GM18507 (cell line): ENCODE data around the gene ST6GALNAC3.
A peak's percentile ranks its signal among the peaks of the same experiment; 100 is the strongest.

ENCODE experiments used
- DNase-seq: peaks from one replicate; pipeline ENCODE4 v3.0.0; 2011; ENCODE audit warnings: low read depth; ENCODE audit not compliant: insufficient read length; ENCODE audit errors: extremely low spot score
- FAIRE-seq: peaks from 2 replicates; lab custom pipeline; 2011; peaks lifted over from hg19 to GRCh38; lab: Jason Lieb, UNC

The ST6GALNAC3 gene

DNA sequence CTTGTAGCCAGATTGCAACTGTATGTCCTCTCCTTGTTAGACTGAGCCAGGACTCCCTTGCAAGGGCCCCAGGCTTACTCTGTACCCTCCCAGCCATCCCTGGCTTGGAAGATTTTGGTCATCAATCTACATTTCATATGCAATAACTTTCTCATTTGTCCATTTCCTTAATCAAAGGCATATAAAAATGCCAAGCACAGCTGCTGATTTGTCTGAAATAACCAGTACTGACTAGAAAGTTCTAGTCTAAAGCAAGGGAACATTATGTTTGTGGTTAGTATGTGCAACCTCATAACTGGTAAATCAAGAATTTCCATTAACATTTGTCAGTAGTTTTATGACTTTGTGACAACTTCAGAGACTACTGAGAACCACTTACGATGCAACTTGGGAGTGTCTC, 370.2 kb downstream of the ST6GALNAC3 start:
- FAIRE-seq, result no peak
- DNase-seq, result no peak

GRCh38 chr1:76450229-76450628, 375.7 kb downstream of the ST6GALNAC3 start:
- FAIRE-seq (no peak), DNase-seq (no peak)

GRCh38 chr1:76463278-76463677, 388.7 kb downstream of the ST6GALNAC3 start:
- FAIRE-seq (no peak), DNase-seq (no peak)

DNA sequence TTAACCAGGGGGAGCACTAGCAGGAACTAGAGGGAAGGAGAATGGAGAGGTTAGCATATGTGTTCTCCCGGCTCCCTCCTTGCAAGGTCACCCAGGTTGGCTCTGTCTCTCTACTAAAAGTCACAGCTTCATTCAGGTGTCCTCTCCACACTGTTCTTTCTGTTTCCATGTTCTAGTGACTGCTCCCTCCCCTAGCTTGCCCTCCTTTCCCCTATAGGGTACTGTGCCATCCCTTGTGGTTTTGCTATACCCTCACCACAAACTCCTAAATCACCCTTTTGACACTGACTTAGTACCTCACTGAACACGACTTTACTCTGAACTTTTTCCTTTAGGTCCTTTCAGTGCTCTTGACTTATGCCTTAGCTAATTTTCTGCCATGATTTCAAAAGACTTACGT, 389.3 kb downstream of the ST6GALNAC3 start:
- FAIRE-seq, result no peak

DNA sequence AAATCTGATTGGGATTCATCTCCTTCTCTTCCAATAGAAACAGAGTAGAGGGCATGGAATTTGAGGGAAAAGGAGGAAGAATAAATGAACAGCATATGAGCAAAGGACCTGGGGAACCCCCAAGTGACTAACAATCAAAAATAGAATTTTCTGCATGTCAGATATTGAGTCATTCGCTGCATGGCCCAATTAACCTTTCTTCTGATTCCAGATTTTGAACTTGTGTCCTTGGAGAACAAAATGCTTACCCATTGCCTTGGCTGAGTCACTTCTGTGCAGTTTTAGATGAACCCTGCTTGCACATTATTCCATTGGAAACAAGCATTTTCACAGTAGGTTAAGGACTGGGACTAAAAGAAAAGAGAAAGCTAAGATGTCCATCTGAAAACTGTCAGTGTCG, 390.5 kb downstream of the ST6GALNAC3 start:
- FAIRE-seq, result no peak
- DNase-seq, result no peak

More for the DNA sequence above, 389.3 kb downstream of the ST6GALNAC3 start:
- DNase-seq, result no peak

DNA sequence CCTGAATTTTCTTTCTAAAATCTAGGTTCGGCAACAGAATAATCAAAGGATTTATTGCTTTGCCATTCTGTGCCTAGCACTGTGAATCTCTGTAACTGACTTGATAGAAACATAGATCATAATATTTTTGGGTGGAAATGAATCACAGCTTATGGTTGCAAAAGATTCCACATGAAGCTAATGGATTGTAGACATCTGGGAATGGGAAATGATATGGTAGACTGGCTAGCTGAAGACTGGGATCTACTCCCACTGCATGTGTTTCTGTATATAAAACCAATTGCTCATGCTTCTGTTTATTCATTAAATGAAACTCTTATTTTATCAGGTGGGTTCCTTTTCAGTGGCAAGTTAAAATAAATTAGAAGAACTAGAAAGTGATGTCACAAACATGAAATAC, 395.6 kb downstream of the ST6GALNAC3 start:
- no peak for FAIRE-seq

DNA sequence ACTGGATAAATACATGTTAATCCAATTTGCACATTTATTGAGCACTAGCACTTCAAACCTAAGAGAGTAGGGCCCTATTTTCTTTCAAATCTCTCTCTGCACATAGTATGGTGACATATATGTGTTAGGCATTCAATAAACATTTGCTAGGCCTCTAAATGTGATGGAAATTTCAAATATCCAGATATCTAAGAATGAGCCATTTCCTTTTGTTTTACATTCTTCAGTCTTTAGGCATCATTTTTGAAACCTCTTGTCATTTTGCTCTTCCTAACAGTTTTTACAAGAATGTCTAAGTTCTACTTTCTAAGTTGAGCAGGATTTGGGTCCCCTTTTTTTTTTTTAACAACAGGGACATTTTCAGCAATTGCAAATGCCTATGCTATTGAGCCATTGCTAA, 397.0 kb downstream of the ST6GALNAC3 start:
- FAIRE-seq (no peak), DNase-seq (no peak)

More for the DNA sequence above, 395.6 kb downstream of the ST6GALNAC3 start:
- DNase-seq, result no peak

DNA sequence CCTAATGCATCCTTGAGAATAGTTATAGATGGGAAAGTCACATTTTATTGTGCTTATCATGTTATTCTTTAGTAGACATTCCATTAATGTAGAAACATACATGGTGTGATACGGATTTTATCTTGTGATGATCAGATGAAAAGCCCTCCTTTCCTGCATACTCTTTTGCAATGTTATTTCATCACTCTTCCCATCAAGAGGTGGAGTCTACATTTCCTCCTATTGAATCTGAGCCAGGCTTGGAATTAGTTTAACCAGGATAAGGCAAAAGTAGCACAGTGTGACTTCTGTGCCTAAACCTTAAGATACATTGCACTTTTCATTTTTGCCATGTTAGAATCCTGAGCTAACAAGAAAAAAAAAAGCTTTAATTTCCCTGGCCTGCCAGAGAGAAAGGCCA, 399.0 kb downstream of the ST6GALNAC3 start:
- FAIRE-seq, result no peak

DNA sequence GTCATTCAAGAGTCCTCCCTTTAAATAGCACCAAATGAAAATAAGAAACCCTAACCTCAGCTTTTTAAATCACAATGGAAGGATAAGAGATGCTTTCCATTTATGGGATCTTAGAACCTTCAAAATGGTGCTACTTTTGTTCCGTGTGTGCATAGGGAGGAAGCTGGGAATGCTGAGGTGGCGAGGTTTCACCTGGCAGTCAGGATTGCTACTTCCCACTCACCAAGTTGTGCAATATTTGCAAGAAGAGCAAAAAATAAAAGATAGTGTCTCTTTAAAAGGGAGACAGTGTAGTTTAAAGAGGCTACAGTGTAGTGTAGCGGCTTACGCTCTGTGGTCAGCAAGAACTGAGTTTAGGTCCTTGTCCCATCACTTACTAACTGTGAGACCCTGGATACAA, 400.4 kb downstream of the ST6GALNAC3 start:
- DNase-seq, result no peak
- FAIRE-seq, result no peak

More for the DNA sequence above, 399.0 kb downstream of the ST6GALNAC3 start:
- no peak for DNase-seq

- FAIRE-seq, result no peak
- no peak for DNase-seq
These were observed 402.6 kb downstream of the ST6GALNAC3 start for GRCh38 chr1:76477156-76477555.

GRCh38 chr1:76480827-76481226, 406.3 kb downstream of the ST6GALNAC3 start:
- DNase-seq, result no peak
- no peak for FAIRE-seq

DNA sequence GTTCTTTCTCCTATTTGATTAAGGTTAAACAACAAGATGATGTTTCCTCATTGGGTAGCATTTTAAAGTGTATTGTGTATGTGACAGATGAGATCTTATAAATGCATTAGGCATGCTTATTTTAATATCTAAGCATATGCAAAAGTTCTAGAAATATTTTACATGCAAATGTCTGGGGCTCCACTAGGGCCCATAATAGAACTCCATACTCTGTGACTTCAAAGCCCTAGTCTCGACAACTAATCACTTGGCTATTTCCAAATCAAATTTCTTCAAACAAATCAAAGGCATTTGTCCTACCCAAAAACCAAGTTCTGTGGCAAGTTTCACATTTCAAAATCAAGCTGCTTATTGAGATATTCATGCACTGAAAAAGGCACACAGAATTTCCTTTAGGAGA, 407.1 kb downstream of the ST6GALNAC3 start:
- no peak for DNase-seq
- no peak for FAIRE-seq

DNA sequence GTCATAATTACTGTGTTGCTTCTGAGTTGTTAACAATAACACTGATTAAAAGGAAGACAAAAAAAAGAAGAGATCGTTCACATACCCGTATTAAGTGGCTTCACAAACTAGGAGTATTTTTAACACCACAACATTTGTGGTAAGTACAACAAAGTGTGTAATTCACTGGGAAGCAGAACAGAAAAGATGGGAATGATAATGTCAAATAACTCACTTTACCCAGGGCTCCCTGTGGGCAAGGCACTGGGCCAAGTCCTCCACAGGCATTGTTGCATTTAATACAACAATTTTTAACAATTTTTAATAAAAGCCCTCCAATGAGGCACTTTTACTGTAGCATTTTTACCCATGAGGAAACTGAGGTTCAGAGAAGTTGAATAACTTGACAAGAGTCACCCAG, 407.7 kb downstream of the ST6GALNAC3 start:
- DNase-seq, result no peak
- no peak for FAIRE-seq

DNA sequence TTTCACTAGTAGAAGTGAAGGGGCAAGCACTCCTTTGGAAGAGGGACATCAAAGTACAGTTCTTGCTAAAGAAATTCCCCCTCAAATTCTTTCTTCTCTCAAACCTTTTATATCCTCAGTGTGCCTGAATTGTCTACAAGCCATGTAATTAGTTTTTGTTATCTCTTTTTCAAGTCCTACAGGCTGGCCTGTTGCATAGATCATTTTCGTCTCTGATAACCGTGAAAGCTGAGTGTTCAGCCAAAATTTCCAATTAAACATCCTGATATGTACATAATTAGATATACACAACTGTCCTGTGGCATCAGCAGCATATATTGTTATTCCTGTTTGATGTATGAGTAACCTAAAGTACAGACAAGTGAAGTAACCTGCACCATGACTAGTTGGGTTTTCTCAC, 417.2 kb downstream of the ST6GALNAC3 start:
- DNase-seq (no peak), FAIRE-seq (no peak)

DNA sequence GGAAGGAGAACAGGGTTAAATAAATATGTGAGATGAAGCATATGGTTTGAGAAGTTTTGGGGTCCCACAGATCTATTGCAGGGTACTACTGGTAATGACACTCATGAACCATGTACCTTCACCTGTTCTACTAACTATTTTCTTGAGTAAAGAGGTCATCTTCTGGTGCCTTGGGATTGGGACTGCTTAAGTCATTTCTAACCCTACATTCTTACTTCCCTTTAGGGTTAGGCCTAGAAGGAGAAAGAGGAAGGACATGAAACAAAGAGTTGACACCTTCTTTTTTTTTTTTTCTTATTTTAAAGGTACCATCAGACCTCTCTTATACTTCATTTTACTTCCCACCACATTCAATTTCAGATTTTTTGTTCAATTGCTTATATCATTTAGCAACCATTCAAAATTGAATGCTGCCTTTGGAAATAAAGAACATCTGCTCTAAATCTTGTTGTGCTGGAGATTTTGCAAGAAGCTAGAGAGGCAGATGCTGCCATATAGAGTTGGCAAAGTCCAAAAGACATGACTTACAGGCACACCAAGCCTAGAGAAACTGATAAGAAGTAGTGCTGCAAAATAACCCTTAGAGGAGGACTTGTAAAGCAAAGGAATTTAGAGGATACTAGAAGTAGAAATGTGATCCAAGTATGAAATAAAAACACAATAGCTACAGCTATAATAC, 418.3 kb downstream of the ST6GALNAC3 start:
- FAIRE-seq, result no peak
- no peak for DNase-seq

- FAIRE-seq (peak; percentile 18), DNase-seq (no peak)
These were observed 420.3 kb downstream of the ST6GALNAC3 start for GRCh38 chr1:76494807-76495206.

DNA sequence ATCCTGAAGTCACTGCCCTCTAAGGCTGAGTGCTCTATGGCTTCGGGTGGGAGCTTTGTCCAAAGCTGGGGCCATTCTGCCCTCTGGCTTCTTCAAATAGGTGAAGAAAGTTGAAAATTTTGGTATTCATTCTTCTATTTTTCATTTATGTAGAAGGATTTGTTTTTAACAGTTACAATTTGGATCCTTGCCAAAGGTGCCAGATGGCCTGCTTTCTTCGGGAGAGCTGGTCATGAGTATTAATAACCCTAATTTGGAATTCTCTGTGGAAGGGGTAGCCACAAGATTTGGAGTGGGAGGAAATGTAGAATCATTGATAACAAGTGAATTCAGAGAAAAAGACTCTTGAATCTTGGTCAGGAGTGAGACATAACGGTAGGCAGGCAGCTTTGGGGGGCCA, 422.3 kb downstream of the ST6GALNAC3 start:
- DNase-seq (no peak), FAIRE-seq (no peak)

GRCh38 chr1:76500116-76500515, 425.6 kb downstream of the ST6GALNAC3 start:
- FAIRE-seq, result no peak
- no peak for DNase-seq

DNA sequence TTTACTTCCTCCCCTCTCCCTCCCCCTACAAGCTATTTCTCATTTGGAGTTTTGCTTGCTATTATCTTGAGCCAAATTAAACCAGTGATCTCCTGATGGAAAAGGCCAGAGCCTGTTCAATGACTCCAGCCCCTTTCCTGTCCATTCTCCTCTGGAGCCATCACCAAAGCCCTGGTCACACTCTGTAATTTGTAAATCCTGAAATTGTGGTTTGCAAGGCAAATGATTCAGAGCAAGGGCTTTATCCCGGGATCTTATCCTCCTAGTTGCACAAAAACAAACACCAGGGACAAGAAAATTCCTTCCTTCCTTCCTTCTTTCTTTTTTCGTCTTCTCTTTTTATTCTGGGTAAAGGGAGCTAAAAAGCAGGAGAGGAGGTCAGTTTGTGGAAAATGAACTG, 426.6 kb downstream of the ST6GALNAC3 start:
- no peak for DNase-seq
- no peak for FAIRE-seq

DNA sequence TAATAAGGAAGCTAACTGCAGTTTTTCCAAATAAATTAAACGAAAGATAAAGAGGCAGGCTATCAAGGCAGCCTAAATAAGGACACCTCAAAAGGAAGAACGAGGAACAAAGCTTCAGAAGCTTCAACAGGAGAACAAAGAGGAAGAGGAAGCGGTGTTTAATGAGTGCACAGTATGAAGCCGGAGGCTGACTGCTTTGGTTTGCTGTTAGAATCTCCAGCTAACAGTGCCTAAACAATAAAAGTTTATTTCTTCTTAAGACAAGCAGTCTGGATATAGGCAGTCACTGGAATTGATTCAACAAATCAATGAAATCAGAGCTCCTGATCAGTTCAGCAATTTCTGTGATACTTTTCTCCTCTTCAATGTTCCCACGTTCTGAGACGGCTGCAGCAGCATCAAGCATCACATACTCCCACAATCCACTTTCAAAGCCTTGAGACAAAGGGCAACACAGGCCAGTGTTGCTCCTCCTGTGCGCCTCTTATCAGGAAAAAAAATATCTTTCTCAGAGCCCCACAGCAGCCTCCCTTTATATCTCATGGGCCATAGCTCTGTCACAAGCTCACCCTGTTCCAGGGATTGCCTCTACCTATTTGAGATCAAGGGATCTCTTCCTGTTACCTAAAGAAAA, 427.2 kb downstream of the ST6GALNAC3 start:
- FAIRE-seq (no peak), DNase-seq (no peak)

GRCh38 chr1:76503100-76503499, 428.6 kb downstream of the ST6GALNAC3 start:
- FAIRE-seq (no peak), DNase-seq (no peak)
